Tibial artery (tissue), 4 donors: ENCODE data around the gene PAWR.

Experiments
- DNase-seq, 2 donors: peaks; one replicate each; pipeline ENCODE4 v3.0.0-alpha.2; 2019
- H3K27ac ChIP-seq, 2 donors: fragments of 200-600 bp; sonication (generic) in 1 of 2; 1 replicate in 1 of 2; 2 replicates in 1 of 2; pipeline ENCODE4 v1.5.1; 2018 to 2019; ENCODE audit warnings: mild to moderate bottlenecking in 1 of 2
- H3K27me3 ChIP-seq, 2 donors: fragments of 200-600 bp; sonication (generic) in 1 of 2; one replicate each; pipeline versions ENCODE4 v1.5.1 to v1.6.0; 2016 to 2019
- H3K36me3 ChIP-seq, 3 donors: fragments of 200-600 bp; sonication (generic) in 2 of 3; one replicate each; pipeline ENCODE4 v1.5.1; 2016 to 2019; ENCODE audit warnings: mild to moderate bottlenecking in 2 of 3
- H3K4me1 ChIP-seq, 4 donors: fragments of 200-600 bp; sonication (generic) in 2 of 4; 1 replicate in 3 of 4; 2 replicates in 1 of 4; pipeline ENCODE4 v1.5.1; 2016 to 2019
- H3K4me3 ChIP-seq, 2 donors: fragments of 200-600 bp; sonication (generic) in 1 of 2; 1 replicate in 1 of 2; 2 replicates in 1 of 2; pipeline ENCODE4 v1.5.1; 2018 to 2019; ENCODE audit warnings: mild to moderate bottlenecking in 2 of 2
- H3K9me3 ChIP-seq, 3 donors: fragments of 200-600 bp; sonication (generic) in 1 of 3; one replicate each; pipeline ENCODE4 v1.5.1; 2016 to 2019
- intact Hi-C: fragments of 100-400 bp; cut with DNase I; formaldehyde crosslinking; loops from one replicate; pipeline ENCODE4 v1.15.0; 2023; ENCODE audit warnings: low total_unique reads
- TF ChIP-seq, protein P1 (sequence below), 2 experiments: fragments of 200-600 bp in 1 of 2; fragments of 450-650 bp in 1 of 2; IDR thresholded peaks; one replicate each; pipeline ENCODE4 v1.5.1; 2017 to 2019; ENCODE audit warnings: antibody characterized with exemption in 2 of 2, mild to moderate bottlenecking in 1 of 2, moderate library complexity in 1 of 2

Gene PAWR

DNA sequence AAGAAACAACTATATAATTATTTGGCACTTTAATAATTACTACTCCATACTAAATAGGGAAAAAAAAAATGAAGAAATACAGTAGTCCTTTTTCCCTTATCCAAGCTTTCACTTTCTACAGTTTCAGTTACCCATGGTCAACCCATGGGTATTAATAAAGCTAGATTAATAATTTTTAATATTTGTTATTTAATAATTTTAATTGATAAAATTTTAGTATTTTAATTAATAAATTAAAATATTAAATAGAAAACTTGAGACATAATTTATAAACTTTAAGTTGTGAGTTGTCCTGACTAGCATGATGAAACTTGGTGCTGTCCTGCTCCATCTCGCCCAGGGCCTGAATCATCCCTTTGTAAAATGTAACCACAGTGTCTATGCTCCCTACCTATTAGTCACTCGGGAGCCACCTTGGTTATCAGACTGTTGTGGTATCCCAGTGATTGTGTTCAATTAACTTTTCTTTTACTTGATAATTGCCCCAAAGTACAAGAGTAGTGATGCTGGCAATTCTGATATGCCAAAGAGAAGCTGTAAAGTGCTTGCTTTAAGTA lies 71.8 kb downstream of the PAWR start:
- TF ChIP-seq, protein P1, sequence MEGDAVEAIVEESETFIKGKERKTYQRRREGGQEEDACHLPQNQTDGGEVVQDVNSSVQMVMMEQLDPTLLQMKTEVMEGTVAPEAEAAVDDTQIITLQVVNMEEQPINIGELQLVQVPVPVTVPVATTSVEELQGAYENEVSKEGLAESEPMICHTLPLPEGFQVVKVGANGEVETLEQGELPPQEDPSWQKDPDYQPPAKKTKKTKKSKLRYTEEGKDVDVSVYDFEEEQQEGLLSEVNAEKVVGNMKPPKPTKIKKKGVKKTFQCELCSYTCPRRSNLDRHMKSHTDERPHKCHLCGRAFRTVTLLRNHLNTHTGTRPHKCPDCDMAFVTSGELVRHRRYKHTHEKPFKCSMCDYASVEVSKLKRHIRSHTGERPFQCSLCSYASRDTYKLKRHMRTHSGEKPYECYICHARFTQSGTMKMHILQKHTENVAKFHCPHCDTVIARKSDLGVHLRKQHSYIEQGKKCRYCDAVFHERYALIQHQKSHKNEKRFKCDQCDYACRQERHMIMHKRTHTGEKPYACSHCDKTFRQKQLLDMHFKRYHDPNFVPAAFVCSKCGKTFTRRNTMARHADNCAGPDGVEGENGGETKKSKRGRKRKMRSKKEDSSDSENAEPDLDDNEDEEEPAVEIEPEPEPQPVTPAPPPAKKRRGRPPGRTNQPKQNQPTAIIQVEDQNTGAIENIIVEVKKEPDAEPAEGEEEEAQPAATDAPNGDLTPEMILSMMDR (IDR thresholded peaks at IDR 0.05), result no peak
- no peak for DNase-seq

DNA sequence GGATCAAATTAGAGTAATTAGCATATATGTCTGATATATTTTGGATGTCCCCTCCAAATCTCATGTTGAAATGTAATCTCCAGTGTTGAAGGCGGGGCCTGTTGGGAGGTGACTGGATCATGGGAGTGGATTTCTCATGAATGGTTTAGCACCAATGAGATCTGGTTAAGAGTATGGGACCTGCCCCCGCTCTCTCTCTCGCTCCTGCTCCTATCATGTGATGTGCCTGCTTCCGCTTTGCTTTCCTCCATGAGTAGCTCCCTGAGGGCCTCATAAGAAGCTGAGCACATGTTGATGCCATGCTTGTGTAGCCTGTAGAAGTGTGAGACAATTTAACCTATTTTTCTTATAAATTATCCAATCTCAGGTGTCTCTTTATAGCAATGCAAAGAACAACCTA lies 73.1 kb downstream of the PAWR start:
- Histone ChIP-seq H3K27ac (no peak overlapping the region), H3K4me1 (peaks cover 0 to 31% (median 0%) of the 10 kb centered on the region in 4 donors), H3K36me3 (peaks cover 14 to 15% (median 15%) of the 10 kb centered on the region in 3 donors), H3K4me3 (no peak overlapping the region), H3K9me3 (no peaks in the 10 kb centered on the region), H3K27me3 (no peaks in the 10 kb centered on the region)
- TF ChIP-seq, protein P1 (IDR thresholded peaks at IDR 0.05), result no peak
- intact Hi-C loops, result no loop called here
- DNase-seq, result no peak

More for the DNA sequence above, 71.8 kb downstream of the PAWR start:
- H3K36me3 ChIP-seq, result peaks cover 14 to 15% (median 15%) of the 10 kb centered on the region in 3 donors
- intact Hi-C loops, result no loop called here
- no peaks in the 10 kb centered on the region for H3K27me3 ChIP-seq
- H3K9me3 ChIP-seq, result no peaks in the 10 kb centered on the region
- no peak overlapping the region for H3K27ac ChIP-seq
- H3K4me1 ChIP-seq, result peaks cover 0 to 34% (median 0%) of the 10 kb centered on the region in 4 donors
- no peak overlapping the region for H3K4me3 ChIP-seq

DNA sequence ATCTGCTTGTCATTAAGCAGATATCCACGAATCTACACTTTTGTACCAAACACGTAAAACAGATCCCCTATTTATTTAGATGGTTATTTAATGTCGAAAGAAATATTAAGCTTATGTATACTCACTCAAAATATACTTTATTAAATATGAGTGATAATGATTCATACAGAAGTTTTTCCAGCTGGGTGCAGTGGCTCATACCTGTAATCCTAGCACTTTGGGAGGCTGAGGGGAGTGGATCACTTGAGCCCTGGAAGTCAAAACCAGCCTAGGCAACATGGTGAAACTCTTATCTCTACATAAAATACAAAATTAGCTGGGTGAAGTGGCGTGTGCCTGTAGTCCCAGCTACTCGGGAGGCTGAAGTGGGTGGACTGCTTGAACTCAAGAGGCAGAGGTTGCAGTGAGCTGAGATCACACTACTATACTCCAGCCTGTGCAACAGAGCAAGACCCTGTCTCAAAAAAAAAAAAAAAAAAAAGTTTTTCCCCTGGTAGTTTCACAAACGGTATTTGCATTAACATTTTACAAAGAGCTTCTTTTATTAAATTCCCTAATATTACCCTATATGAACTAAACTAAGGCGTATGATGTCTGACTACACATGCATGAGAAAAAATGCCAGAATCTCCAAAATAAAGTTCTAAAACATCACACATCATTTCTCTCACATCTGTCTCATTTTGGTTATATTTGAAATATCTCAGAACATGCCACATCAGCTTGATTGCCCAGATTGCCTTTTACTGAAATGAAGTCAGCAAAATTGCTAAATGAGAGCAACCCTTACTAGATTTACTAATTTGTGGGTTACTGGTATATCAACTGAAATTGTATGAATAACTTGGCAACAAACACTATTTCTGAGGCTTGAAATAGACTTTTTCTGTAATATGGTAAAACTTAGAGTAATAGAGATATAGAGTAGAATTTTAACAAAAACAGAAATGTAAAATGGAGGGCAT lies 74.9 kb downstream of the PAWR start:
- Histone ChIP-seq H3K27me3 (no peaks in the 10 kb centered on the region), H3K4me3 (no peak overlapping the region), H3K36me3 (peaks cover 13 to 14% (median 13%) of the 10 kb centered on the region in 3 donors), H3K4me1 (peaks cover 0 to 27% (median 0%) of the 10 kb centered on the region in 4 donors), H3K27ac (no peak overlapping the region), H3K9me3 (no peaks in the 10 kb centered on the region)
- DNase-seq, result no peak
- intact Hi-C loops, result no loop called here
- TF ChIP-seq, protein P1 (IDR thresholded peaks at IDR 0.05), result no peak

DNA sequence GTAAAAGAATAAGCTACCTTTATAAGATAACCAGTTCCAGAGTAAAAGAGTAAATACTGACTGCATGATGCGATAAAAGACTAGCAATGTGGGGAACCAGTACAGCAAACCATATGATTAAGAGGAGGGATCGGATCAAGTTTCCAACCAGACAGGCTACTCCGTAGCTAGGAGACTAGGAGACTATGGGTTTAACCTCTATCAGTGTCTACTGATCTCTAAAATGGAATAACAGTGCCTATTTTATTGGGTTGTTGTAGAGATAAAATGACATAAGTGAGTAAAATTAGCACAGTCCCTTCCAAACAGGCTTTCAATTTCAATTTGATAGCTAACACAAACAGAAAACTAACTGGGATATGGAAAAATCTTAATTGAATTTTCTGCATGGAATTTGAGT lies 76.0 kb downstream of the PAWR start:
- Histone ChIP-seq H3K9me3 (peaks cover 0 to 3% (median 0%) of the 10 kb centered on the region in 3 donors), H3K36me3 (peaks cover 3 to 9% (median 6%) of the 10 kb centered on the region in 3 donors), H3K27me3 (no peaks in the 10 kb centered on the region), H3K27ac (no peak overlapping the region), H3K4me3 (no peak overlapping the region), H3K4me1 (peaks cover 0 to 27% (median 0%) of the 10 kb centered on the region in 4 donors)
- TF ChIP-seq, protein P1 (IDR thresholded peaks at IDR 0.05), result no peak
- intact Hi-C loops, result no loop called here
- DNase-seq, result no peak

DNA sequence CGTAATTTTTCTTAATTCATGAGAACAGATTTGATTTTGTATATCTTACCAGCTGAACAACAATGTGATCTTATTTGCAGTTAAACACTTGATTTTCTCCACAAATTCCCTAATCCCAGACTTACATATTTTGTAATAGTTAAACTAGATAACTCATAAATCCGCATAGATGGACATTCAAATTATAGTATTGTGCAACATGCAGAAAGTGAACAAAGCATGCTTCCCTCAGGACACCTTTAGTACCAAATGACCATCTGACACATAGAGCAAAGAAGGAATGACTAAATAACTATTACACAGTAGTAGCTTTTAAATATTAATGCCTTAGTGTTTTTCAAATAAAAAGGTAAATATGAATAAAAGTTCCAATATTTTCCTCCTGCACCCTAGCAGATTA lies 88.9 kb downstream of the PAWR start:
- H3K4me1 ChIP-seq, result peaks cover 0 to 13% (median 0%) of the 10 kb centered on the region in 4 donors
- H3K4me3 ChIP-seq, result no peak overlapping the region
- no peaks in the 10 kb centered on the region for H3K27me3 ChIP-seq
- TF ChIP-seq, protein P1 (IDR thresholded peaks at IDR 0.05), result no peak
- H3K36me3 ChIP-seq, result peaks cover 0 to 4% (median 0%) of the 10 kb centered on the region in 3 donors
- DNase-seq, result no peak
- intact Hi-C loops, result no loop called here
- H3K9me3 ChIP-seq, result no peaks in the 10 kb centered on the region
- no peak overlapping the region for H3K27ac ChIP-seq
